Hepatic stellate cell (primary cell): ENCODE results near the gene OPN1SW.
A peak's percentile ranks its signal among the peaks of the same experiment; 100 is the strongest.

Source experiments
- DNase-seq: peaks from one replicate; pipeline ENCODE4 v3.0.0; 2011; ENCODE audit warnings: low spot score

OPN1SW gene

GRCh38 chr7:128775744-128776474 is at the start of gene OPN1SW:
TSS of gene OPN1SW (minus strand) at chr7:128775794. CDS start at chr7:128775781, 13 bp downstream.
- no peak for DNase-seq

GRCh38 chr7:128821724-128822123 is 46.1 kb upstream of the OPN1SW start:
- no peak for DNase-seq

- no peak for DNase-seq
These were observed 43.1 kb upstream of the OPN1SW start for GRCh38 chr7:128818694-128819093.

- no peak for DNase-seq
These were observed 39.8 kb upstream of the OPN1SW start for GRCh38 chr7:128815289-128815942.

GRCh38 chr7:128814499-128814898 is 38.9 kb upstream of the OPN1SW start:
- no peak for DNase-seq

- DNase-seq, result no peak
These were observed 37.0 kb upstream of the OPN1SW start for GRCh38 chr7:128812514-128813168.

- no peak for DNase-seq
These were observed 36.2 kb upstream of the OPN1SW start for GRCh38 chr7:128811631-128812430.

- DNase-seq, result no peak
These were observed 35.4 kb upstream of the OPN1SW start for GRCh38 chr7:128810997-128811396.

GRCh38 chr7:128810473-128810872 is 34.9 kb upstream of the OPN1SW start:
- peak; percentile 20 for DNase-seq

GRCh38 chr7:128809363-128809762 is 33.8 kb upstream of the OPN1SW start:
- no peak for DNase-seq

GRCh38 chr7:128807191-128807590 is 31.6 kb upstream of the OPN1SW start:
- no peak for DNase-seq

- DNase-seq, result no peak
These were observed 29.6 kb upstream of the OPN1SW start for GRCh38 chr7:128805225-128805624.

GRCh38 chr7:128804484-128804883 is 28.9 kb upstream of the OPN1SW start:
- DNase-seq, result no peak

GRCh38 chr7:128801667-128802418 is 26.2 kb upstream of the OPN1SW start:
- no peak for DNase-seq

GRCh38 chr7:128801003-128801402 is 25.4 kb upstream of the OPN1SW start:
- no peak for DNase-seq

GRCh38 chr7:128800567-128800966 is 25.0 kb upstream of the OPN1SW start:
- DNase-seq, result no peak

- DNase-seq, result no peak
These were observed 23.9 kb upstream of the OPN1SW start for GRCh38 chr7:128799451-128799850.

- no peak for DNase-seq
These were observed 20.7 kb upstream of the OPN1SW start for GRCh38 chr7:128796327-128796726.

GRCh38 chr7:128795129-128795528 is 19.5 kb upstream of the OPN1SW start:
- no peak for DNase-seq

GRCh38 chr7:128794436-128794835 is 18.8 kb upstream of the OPN1SW start:
- DNase-seq, result no peak

- DNase-seq, result no peak
These were observed 18.4 kb upstream of the OPN1SW start for GRCh38 chr7:128794020-128794419.

GRCh38 chr7:128793181-128793547 is 17.6 kb upstream of the OPN1SW start:
- no peak for DNase-seq
